ENCODE measurements around the gene LINC00632.

LINC00632 gene

GRCh38 chrX:140744085-140744484, 34.5 kb downstream of the LINC00632 start:
- Mint-ChIP-seq H3K36me3 (ENCODE audit: low read depth) (peaks cover 4% of the 10 kb centered on the region), H3K4me1 (no peaks in the 10 kb centered on the region), H3K9me3 (no peaks in the 10 kb centered on the region), H3K27me3 (ENCODE audit: low read depth) (no peaks in the 10 kb centered on the region), H3K4me3 (no peak overlapping the region), H3K27ac (no peak overlapping the region)
- no peak for TF ChIP-seq CTCF (IDR thresholded peaks at IDR 0.05; ENCODE audit: unreplicated experiment in 3 of 3)

- H3K27me3 Mint-ChIP-seq (ENCODE audit: low read depth) = no peaks in the 10 kb centered on the region
- no peak for TF ChIP-seq CTCF (IDR thresholded peaks at IDR 0.05; ENCODE audit: unreplicated experiment in 3 of 3)
- H3K4me3 Mint-ChIP-seq = no peak overlapping the region
- no peak overlapping the region for H3K27ac Mint-ChIP-seq
- H3K4me1 Mint-ChIP-seq = peaks cover 1% of the 10 kb centered on the region
- no peaks in the 10 kb centered on the region for H3K36me3 Mint-ChIP-seq (ENCODE audit: low read depth)
- H3K9me3 Mint-ChIP-seq = peaks cover 2% of the 10 kb centered on the region
Measured at GRCh38 chrX:140756941-140757340, 47.4 kb downstream of the LINC00632 start.

- peak overlapping the region in 2 of 3 experiments; percentile 38 to 44 for H3K27ac Mint-ChIP-seq
- peaks cover 12% of the 10 kb centered on the region for H3K4me1 Mint-ChIP-seq
- H3K9me3 Mint-ChIP-seq = no peaks in the 10 kb centered on the region
- no peaks in the 10 kb centered on the region for H3K27me3 Mint-ChIP-seq (ENCODE audit: low read depth)
- peak overlapping the region; percentile 4 to 59 (median 34) for H3K4me3 Mint-ChIP-seq
- no peaks in the 10 kb centered on the region for H3K36me3 Mint-ChIP-seq (ENCODE audit: low read depth)
- peak; percentile 68 to 74 (median 72) for TF ChIP-seq CTCF (IDR thresholded peaks at IDR 0.05; ENCODE audit: unreplicated experiment in 3 of 3)
Measured at GRCh38 chrX:140762061-140762460, 52.5 kb downstream of the LINC00632 start.

GRCh38 chrX:140764401-140764919, 54.9 kb downstream of the LINC00632 start:
- H3K4me3 Mint-ChIP-seq = peak overlapping the region; percentile 78 to 87 (median 80)
- no peaks in the 10 kb centered on the region for H3K9me3 Mint-ChIP-seq
- peaks cover 12% of the 10 kb centered on the region for H3K4me1 Mint-ChIP-seq
- TF ChIP-seq CTCF (IDR thresholded peaks at IDR 0.05; ENCODE audit: unreplicated experiment in 3 of 3) = no peak
- peaks cover 3% of the 10 kb centered on the region for H3K36me3 Mint-ChIP-seq (ENCODE audit: low read depth)
- H3K27me3 Mint-ChIP-seq (ENCODE audit: low read depth) = no peaks in the 10 kb centered on the region
- peak overlapping the region; percentile 67 to 91 (median 79) for H3K27ac Mint-ChIP-seq

GRCh38 chrX:140765043-140765784, 55.7 kb downstream of the LINC00632 start:
- peak overlapping the region; percentile 67 to 91 (median 79) for H3K27ac Mint-ChIP-seq
- peaks cover 9% of the 10 kb centered on the region for H3K36me3 Mint-ChIP-seq (ENCODE audit: low read depth)
- TF ChIP-seq CTCF (IDR thresholded peaks at IDR 0.05; ENCODE audit: unreplicated experiment in 3 of 3) = no peak
- peak overlapping the region; percentile 78 to 87 (median 80) for H3K4me3 Mint-ChIP-seq
- H3K4me1 Mint-ChIP-seq = peaks cover 12% of the 10 kb centered on the region
- no peaks in the 10 kb centered on the region for H3K27me3 Mint-ChIP-seq (ENCODE audit: low read depth)
- peaks cover 5% of the 10 kb centered on the region for H3K9me3 Mint-ChIP-seq
